Esophagus squamous epithelium (tissue), 4 donors: ENCODE measurements around the gene GNRH2.

Experiments used
- CTCF ChIP-seq, 6 experiments: fragments of 450-650 bp in 4 of 6; fragments of 200-600 bp in 2 of 6; sonication (generic) in 2 of 6; IDR thresholded peaks; one replicate each; pipeline ENCODE4 v1.5.1; 2016 to 2019; ENCODE audit warnings: antibody characterized with exemption in 6 of 6, mild to moderate bottlenecking in 4 of 6, moderate library complexity in 4 of 6
- POLR2A ChIP-seq, 4 donors: fragments of 450-650 bp; IDR thresholded peaks; one replicate each; pipeline ENCODE4 v1.6.1; 2017; ENCODE audit warnings: antibody characterized with exemption in 4 of 4, mild to moderate bottlenecking in 4 of 4, moderate library complexity in 3 of 4

- no peak for TF ChIP-seq POLR2A (IDR thresholded peaks at IDR 0.05)
- no peak for TF ChIP-seq CTCF (IDR thresholded peaks at IDR 0.05)
Measured at GRCh38 chr20:3085571-3086072, 42.2 kb downstream of the GNRH2 start.
